Loucy (cell line): ENCODE data around the gene BMF.

Experiments
- H2AFZ ChIP-seq: fragments of 200-600 bp; sonication (generic); 2 replicates; pipeline ENCODE4 v1.6.0; 2016; ENCODE audit warnings: antibody characterized with exemption, mild to moderate bottlenecking, low read length, moderate library complexity
- H3F3A ChIP-seq: fragments of 200-600 bp; 2 replicates; pipeline ENCODE4 v1.6.0; 2016; ENCODE audit warnings: antibody characterized with exemption, low read depth, mild to moderate bottlenecking
- H3K27me3 ChIP-seq: fragments of 200-600 bp; sonication (generic); 2 replicates; pipeline ENCODE4 v1.6.1; 2014; ENCODE audit warnings: low read length, mild to moderate bottlenecking; ENCODE audit not compliant: insufficient read depth, poor library complexity, severe bottlenecking
- H3K36me3 ChIP-seq: fragments of 200-600 bp; sonication (generic); 2 replicates; pipeline ENCODE4 v1.6.1; 2016; ENCODE audit warnings: low read length; ENCODE audit not compliant: insufficient read depth
- H3K4me1 ChIP-seq: fragments of 200-600 bp; sonication (generic); 2 replicates; pipeline ENCODE4 v1.5.1; 2014; ENCODE audit warnings: low read length, mild to moderate bottlenecking; ENCODE audit not compliant: insufficient read depth, poor library complexity, severe bottlenecking
- H3K4me2 ChIP-seq: fragments of 200-600 bp; sonication (generic); 2 replicates; pipeline ENCODE4 v1.6.0; 2014; ENCODE audit warnings: antibody characterized with exemption, low read length, low read depth, mild to moderate bottlenecking; ENCODE audit not compliant: poor library complexity, severe bottlenecking
- H3K4me3 ChIP-seq: fragments of 200-600 bp; sonication (generic); 2 replicates; pipeline ENCODE4 v1.5.1; 2014; ENCODE audit warnings: low read length, mild to moderate bottlenecking, mixed read lengths; ENCODE audit not compliant: poor library complexity, severe bottlenecking
- H3K79me2 ChIP-seq: fragments of 200-600 bp; sonication (generic); 2 replicates; pipeline ENCODE4 v1.6.1; 2014; ENCODE audit warnings: low read length; ENCODE audit not compliant: insufficient read depth
- H3K9ac ChIP-seq: fragments of 200-600 bp; sonication (generic); 2 replicates; pipeline ENCODE4 v1.6.0; 2014; ENCODE audit warnings: mild to moderate bottlenecking, low read depth, low read length, moderate library complexity; ENCODE audit not compliant: poor library complexity, severe bottlenecking
- H3K9me2 ChIP-seq: fragments of 200-600 bp; sonication (generic); replicated peaks from 2 replicates; pipeline ENCODE4 v1.6.1; 2016; ENCODE audit warnings: low read depth, low read length, mixed read lengths
- H3K9me3 ChIP-seq: fragments of 200-600 bp; sonication (generic); 2 replicates; pipeline ENCODE4 v1.6.1; 2014; ENCODE audit warnings: mild to moderate bottlenecking, antibody characterized with exemption, low read length, low read depth; ENCODE audit not compliant: insufficient read depth
- H4K20me1 ChIP-seq: fragments of 200-600 bp; sonication (generic); 2 replicates; pipeline ENCODE4 v1.6.0; 2014; ENCODE audit warnings: antibody characterized with exemption, low read length, mild to moderate bottlenecking; ENCODE audit not compliant: insufficient read depth, poor library complexity, severe bottlenecking
- EZH2phosphoT487 ChIP-seq: fragments of 200-600 bp; IDR thresholded peaks from 2 replicates; pipeline ENCODE4 v1.6.1; 2018; ENCODE audit warnings: antibody characterized with exemption, mild to moderate bottlenecking, moderate library complexity, borderline replicate concordance
- TF ChIP-seq, protein P1 (sequence below): fragments of 200-600 bp; sonication (generic); conservative IDR thresholded peaks from 2 replicates; pipeline ENCODE4 v1.5.1; 2014; ENCODE audit warnings: mild to moderate bottlenecking, antibody characterized with exemption, low read length

The BMF gene

DNA sequence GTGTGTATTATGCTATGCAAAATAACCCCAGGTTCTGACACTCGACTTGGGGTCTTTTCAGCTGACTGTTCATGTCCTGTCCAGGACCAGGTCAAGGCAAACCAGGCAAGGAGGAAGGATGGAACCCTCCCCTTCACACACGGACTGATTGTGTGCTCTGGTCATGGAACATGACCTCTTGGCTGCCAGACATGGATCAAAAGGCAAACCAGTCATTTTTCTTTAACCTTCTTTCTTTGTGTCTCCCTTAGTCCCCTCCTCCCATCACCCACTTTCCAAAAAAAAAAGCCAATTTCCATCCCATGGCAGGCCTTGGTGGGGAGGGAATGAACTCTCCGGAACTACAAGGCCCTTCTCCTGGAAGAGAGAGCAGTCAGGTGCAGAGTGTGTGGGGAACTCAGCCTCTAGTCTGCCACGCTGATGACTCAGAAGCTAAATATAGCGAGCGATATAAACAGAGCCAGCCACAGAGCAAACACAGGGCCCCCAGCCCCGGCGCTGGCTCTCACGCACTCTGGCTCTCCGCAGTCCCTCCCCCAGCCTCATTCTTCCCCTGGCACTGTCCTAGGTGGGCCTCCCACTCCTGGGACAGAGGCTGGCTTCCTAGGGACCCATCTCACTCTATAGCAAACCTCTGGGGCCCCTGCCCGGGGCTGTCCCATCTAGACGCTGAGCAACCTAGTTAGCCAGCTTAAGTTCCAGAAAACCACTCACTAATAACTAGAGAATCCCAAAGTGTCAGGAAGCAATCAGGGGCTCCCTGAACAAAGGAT, 10.0 kb downstream of the BMF start:
- H3K4me2 ChIP-seq, result peak overlapping the region; percentile 96
- peak overlapping the region; percentile 67 for H3K9ac ChIP-seq

DNA sequence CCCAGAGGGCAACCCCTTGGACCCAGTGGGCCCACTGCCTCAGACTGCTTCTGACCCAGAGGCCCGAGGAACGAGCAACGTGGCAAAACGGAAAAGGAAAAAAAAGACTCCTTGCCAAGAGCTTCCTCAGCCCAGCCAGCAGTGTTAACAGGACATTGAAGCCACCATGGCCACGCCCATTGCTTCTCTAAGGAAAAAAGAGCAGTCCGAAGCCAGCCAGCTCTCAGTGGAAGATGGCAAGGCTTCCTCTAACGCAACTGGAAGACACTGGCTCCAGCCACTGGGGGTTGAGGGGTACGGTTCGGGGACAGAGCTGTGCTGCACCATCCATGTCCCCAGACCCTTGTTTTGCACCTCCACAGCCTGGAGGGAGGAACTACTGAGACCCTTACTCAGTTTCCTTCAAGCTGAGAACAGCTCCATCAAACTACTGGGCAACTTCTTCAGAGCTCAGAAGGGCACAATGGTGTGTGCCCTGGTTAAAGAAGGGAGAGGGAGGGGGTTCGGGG, 10.7 kb downstream of the BMF start:
- no peaks in the 10 kb centered on the region for H3F3A ChIP-seq
- no peak overlapping the region for H2AFZ ChIP-seq
- H3K4me3 ChIP-seq, result peak overlapping the region; percentile 67

More for the DNA sequence above, 10.0 kb downstream of the BMF start:
- TF ChIP-seq, protein P1, sequence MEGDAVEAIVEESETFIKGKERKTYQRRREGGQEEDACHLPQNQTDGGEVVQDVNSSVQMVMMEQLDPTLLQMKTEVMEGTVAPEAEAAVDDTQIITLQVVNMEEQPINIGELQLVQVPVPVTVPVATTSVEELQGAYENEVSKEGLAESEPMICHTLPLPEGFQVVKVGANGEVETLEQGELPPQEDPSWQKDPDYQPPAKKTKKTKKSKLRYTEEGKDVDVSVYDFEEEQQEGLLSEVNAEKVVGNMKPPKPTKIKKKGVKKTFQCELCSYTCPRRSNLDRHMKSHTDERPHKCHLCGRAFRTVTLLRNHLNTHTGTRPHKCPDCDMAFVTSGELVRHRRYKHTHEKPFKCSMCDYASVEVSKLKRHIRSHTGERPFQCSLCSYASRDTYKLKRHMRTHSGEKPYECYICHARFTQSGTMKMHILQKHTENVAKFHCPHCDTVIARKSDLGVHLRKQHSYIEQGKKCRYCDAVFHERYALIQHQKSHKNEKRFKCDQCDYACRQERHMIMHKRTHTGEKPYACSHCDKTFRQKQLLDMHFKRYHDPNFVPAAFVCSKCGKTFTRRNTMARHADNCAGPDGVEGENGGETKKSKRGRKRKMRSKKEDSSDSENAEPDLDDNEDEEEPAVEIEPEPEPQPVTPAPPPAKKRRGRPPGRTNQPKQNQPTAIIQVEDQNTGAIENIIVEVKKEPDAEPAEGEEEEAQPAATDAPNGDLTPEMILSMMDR, result no peak
- TF ChIP-seq EZH2phosphoT487, result no peak
- Histone ChIP-seq H4K20me1 (no peaks in the 10 kb centered on the region), H3F3A (no peaks in the 10 kb centered on the region), H3K36me3 (no peaks in the 10 kb centered on the region), H3K4me1 (peaks cover 79% of the 10 kb centered on the region), H3K4me3 (peak overlapping the region; percentile 67), H3K79me2 (no peaks in the 10 kb centered on the region), H3K27me3 (no peaks in the 10 kb centered on the region), H2AFZ (peak overlapping the region; percentile 23; the same call in 1 of the 2 replicates), H3K9me3 (no peaks in the 10 kb centered on the region), H3K9me2 (no peaks in the 10 kb centered on the region)

DNA sequence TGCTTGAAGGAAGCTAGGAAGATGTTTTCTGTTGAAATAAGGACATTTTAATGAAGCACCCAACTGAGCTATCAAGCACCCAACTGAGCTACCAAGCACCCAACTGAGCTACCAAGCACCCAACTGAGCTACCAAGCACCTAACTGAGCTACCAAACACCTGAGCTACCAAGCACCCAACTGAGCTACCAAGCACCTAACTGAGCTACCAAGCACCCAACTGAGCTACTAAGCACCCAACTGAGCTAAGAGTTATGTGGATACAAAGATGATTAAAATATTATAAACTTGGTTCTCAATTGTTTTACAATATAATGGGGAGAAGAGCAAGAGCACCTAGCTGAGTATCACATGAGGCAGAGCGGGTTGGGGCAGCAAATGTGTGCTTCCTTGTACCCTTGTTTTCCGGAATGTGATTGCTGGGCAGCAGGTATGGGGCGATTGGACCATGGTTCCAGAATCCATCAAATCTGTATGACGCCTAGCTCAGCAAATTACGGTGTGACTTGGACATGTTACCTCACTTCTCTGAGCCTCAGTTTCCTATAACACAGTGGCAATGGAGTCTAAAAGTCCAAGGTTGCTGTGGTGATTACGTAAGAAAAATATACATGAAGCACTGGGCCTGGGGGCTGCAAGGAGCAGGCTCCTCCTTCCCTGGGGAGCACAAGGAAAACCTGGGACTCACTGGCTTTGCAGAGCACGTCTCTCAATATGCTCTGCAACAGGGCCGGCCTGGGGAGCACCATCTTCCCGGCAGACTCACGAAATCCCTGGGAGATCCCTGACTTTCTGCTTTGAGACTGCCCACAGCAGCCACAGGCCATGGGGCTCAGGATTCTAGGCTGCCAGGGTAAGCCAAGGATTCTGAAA, 11.3 kb downstream of the BMF start:
- Histone ChIP-seq H3K4me1 (peaks cover 80% of the 10 kb centered on the region), H3K4me2 (peak overlapping the region; percentile 96), H3K9ac (peak overlapping the region; percentile 67)

More for the DNA sequence above, 10.7 kb downstream of the BMF start:
- Histone ChIP-seq H3K9me3 (no peaks in the 10 kb centered on the region), H4K20me1 (no peaks in the 10 kb centered on the region), H3K79me2 (no peaks in the 10 kb centered on the region), H3K9ac (peak overlapping the region; percentile 67), H3K9me2 (no peaks in the 10 kb centered on the region), H3K4me1 (peaks cover 76% of the 10 kb centered on the region), H3K36me3 (no peaks in the 10 kb centered on the region), H3K27me3 (no peaks in the 10 kb centered on the region), H3K4me2 (peak overlapping the region; percentile 96)
- TF ChIP-seq EZH2phosphoT487, result no peak
- TF ChIP-seq, protein P1, result no peak

More for the DNA sequence above, 11.3 kb downstream of the BMF start:
- no peak overlapping the region for H3K4me3 ChIP-seq
- H3K79me2 ChIP-seq, result no peaks in the 10 kb centered on the region
- H2AFZ ChIP-seq, result no peak overlapping the region
- no peaks in the 10 kb centered on the region for H3K27me3 ChIP-seq
- H3K9me2 ChIP-seq, result no peaks in the 10 kb centered on the region
- H3F3A ChIP-seq, result no peaks in the 10 kb centered on the region
- H3K36me3 ChIP-seq, result no peaks in the 10 kb centered on the region
- H3K9me3 ChIP-seq, result no peaks in the 10 kb centered on the region
- H4K20me1 ChIP-seq, result no peaks in the 10 kb centered on the region
- TF ChIP-seq, protein P1, result no peak
- TF ChIP-seq EZH2phosphoT487, result no peak
